ENCODE results near the gene FNBP1. TPM values are rescaled to one million over a fixed set of nuclear protein-coding genes. Genes with fewer than 3 reads are reported as not detected.

The FNBP1 gene
- total and polyA plus RNA-seq, 2 of the 8 experiments (the other 6 are each of a cell fraction or from before 2014, with no cell fraction given): 7.2 to 40.9 TPM

DNA sequence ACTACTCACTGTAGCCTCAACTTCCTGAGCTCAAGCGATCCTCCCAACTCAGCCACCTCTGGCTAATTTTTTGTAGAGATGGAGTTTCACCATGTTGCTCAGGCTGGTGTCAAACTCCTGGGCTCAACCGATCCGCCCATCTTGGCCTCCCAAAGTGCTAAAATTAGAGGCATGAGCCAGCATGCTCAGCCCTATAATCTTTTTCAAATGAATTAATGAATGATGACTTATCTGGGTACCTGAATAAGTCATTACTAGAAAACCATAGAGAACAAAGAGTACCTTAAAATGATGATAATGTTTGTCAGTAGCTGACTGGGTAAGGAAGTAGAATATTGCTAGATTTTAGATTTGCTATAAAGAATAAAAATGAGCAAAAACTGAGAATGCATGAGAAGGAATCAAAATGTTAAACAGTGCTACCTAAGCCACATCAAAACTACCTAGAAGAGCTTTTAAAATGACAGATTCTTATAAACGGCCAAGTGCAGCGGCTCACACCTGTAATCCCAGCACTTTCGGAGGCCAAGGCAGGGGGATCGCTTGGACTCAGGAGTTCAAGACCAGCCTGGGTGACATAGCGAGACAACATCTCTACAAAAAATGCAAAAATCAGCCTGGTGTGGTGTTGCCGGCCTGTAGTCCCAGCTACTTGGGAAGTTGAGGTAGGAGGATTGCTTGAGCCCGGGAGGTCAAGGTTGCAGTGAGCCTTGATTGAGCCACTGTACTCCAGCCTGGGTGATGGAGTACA is 13.6 kb downstream of the FNBP1 start:
- POLR2A ChIA-PET (ENCODE audit: partially characterized antibody): no interaction called here
- no peak for FAIRE-seq
- WGBS, 2 experiments (ENCODE audit: extremely low coverage in 1 of 2, insufficient coverage in 1 of 2, insufficient read length in 1 of 2, insufficient replicate concordance in 2 of 2, low coverage in 1 of 2, low lambda C conversion rate in 2 of 2, missing lambda C conversion rate in 1 of 2): 91% methylated on average over 10 of the region's 10 CpGs; no CpG with 5 or more reads in 1 of the 2 experiments

More for the DNA sequence above, 13.6 kb downstream of the FNBP1 start:
- Histone ChIP-seq H2BK12ac (ENCODE audit: low read depth, low read length) (no peak overlapping the region), H3K79me2 (ENCODE audit: control insufficient read depth in 1 of 2, insufficient read depth in 2 of 2, low read length in 2 of 2) (peaks cover 0 to 27% of the 10 kb centered on the region in 2 experiments; a peak in 2 of 4 replicates), H3K4me1 (replicated peaks in 1 of 4; ENCODE audit: control insufficient read depth in 3 of 4, insufficient read depth in 4 of 4, low read length in 3 of 4) (no peaks in the 10 kb centered on the region), H3K18ac (ENCODE audit: extremely low read depth, low read length) (no peak overlapping the region), H3K4me2 (ENCODE audit: insufficient read depth in 1 of 2, low read depth in 2 of 2, low read length in 2 of 2) (no peak overlapping the region), H3K27me3 (replicated peaks in 1 of 4; ENCODE audit: control insufficient read depth in 3 of 4, extremely low read depth in 1 of 4, insufficient read depth in 3 of 4, low read length in 3 of 4) (no peaks in the 10 kb centered on the region), H4K5ac (ENCODE audit: insufficient read length, low read depth, low read length) (no peak overlapping the region), H4K8ac (ENCODE audit: extremely low read depth, insufficient read depth, low read length) (no peak overlapping the region), H3K79me1 (ENCODE audit: low read depth, low read length) (peaks cover 4% of the 10 kb centered on the region; the same call in 1 of the 2 replicates), H2BK15ac (ENCODE audit: low read length) (no peak overlapping the region), H3K9me3 (ENCODE audit: insufficient read depth in 2 of 2, low read depth in 1 of 2, low read length in 1 of 2) (no peaks in the 10 kb centered on the region), H2BK5ac (ENCODE audit: low read depth, low read length) (no peak overlapping the region), H3K4ac (replicated peaks; ENCODE audit: insufficient read length, low read depth, low read length) (no peak overlapping the region), H3K27ac (ENCODE audit: low read depth, low read length) (no peak overlapping the region), H3K36me3 (ENCODE audit: control insufficient read depth in 2 of 4, insufficient read depth in 4 of 4, low read length in 3 of 4) (no peaks in the 10 kb centered on the region), H2AK5ac (ENCODE audit: low read depth, low read length) (no peak overlapping the region), H4K91ac (replicated peaks; ENCODE audit: insufficient read length, low read length) (no peak overlapping the region), H3K23ac (ENCODE audit: insufficient read length) (no peak overlapping the region), H4K20me1 (replicated peaks in 1 of 2; ENCODE audit: control insufficient read depth in 1 of 2, insufficient read depth in 2 of 2, low read length in 2 of 2) (no peaks in the 10 kb centered on the region), H3K9ac (replicated peaks in 1 of 4; ENCODE audit: extremely low read depth in 1 of 4, low read depth in 3 of 4, low read length in 3 of 4) (no peak overlapping the region), H2BK20ac (ENCODE audit: low read length) (no peak overlapping the region), H3K14ac (ENCODE audit: insufficient read length) (no peak overlapping the region), H2BK120ac (replicated peaks; ENCODE audit: low read depth, low read length) (no peak overlapping the region), H3K4me3 (ENCODE audit: extremely low read depth in 1 of 4, insufficient read depth in 2 of 4, low read depth in 3 of 4, low read length in 4 of 4) (no peak overlapping the region), H3K56ac (replicated peaks; ENCODE audit: insufficient read length, low read depth, low read length) (no peak overlapping the region), H2AFZ (ENCODE audit: low read length) (no peak overlapping the region), H3K23me2 (ENCODE audit: low read depth, low read length) (no peaks in the 10 kb centered on the region)
- no peak for DNase-seq (ENCODE audit: low read depth in 1 of 2, low spot score in 2 of 2)
- CTCF ChIA-PET (ENCODE audit: partially characterized antibody): interaction anchor here (0.7 to 1.7 kb wide), 3 partner anchors 11 to 1023 kb away, joined by 3 to 7 read pairs (median 4); no protein-coding TSS in a partner anchor
- TF ChIP-seq NANOG (IDR thresholded peaks at IDR 0.05; ENCODE audit: insufficient read depth, low read depth, low read length, poor library complexity, severe bottlenecking): no peak
- TF ChIP-seq SP2 (IDR thresholded peaks at IDR 0.05; ENCODE audit: low read length): no peak
